ENCODE measurements around the gene C1orf105.

DNA sequence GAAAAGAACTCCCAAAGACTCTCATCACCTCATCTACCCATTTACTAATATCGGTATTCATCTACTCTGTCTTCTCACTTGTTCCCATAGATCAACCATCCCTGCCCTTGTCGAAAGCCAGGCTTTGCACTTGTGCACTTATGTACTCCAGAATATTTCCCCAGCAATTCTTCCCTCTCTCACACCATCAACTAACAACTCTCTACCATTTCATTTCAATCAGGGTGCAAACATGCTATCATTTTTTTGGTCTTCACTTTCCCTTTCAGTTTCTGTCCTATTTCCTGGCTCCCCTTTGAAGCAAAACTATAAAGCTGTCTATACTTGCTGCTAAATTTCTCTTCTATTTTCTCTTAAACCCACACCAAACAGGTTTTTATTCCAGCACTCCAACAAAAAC, 6.7 kb downstream of the C1orf105 start:
- TF ChIP-seq POLR2A (IDR thresholded peaks at IDR 0.05) = no peak
- TF ChIP-seq, protein P1, sequence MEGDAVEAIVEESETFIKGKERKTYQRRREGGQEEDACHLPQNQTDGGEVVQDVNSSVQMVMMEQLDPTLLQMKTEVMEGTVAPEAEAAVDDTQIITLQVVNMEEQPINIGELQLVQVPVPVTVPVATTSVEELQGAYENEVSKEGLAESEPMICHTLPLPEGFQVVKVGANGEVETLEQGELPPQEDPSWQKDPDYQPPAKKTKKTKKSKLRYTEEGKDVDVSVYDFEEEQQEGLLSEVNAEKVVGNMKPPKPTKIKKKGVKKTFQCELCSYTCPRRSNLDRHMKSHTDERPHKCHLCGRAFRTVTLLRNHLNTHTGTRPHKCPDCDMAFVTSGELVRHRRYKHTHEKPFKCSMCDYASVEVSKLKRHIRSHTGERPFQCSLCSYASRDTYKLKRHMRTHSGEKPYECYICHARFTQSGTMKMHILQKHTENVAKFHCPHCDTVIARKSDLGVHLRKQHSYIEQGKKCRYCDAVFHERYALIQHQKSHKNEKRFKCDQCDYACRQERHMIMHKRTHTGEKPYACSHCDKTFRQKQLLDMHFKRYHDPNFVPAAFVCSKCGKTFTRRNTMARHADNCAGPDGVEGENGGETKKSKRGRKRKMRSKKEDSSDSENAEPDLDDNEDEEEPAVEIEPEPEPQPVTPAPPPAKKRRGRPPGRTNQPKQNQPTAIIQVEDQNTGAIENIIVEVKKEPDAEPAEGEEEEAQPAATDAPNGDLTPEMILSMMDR (IDR thresholded peaks at IDR 0.05) = no peak
- no peak for TF ChIP-seq EP300 (IDR thresholded peaks at IDR 0.05)
